Measurements from ENCODE around the gene COL6A2.
"Not testable (repeated sequence)": the region's sequence is repeated elsewhere in the genome, so short reads cannot be mapped to it uniquely, and the experiment has no call there.

The COL6A2 gene

GRCh38 chr21:46079352-46080170 is 18.4 kb upstream of the COL6A2 start:
- no peak for DNase-seq (ENCODE audit: low spot score)

GRCh38 chr21:46080171-46081021 is 17.5 kb upstream of the COL6A2 start:
- DNase-seq (ENCODE audit: low spot score) = no peak

- no peak for DNase-seq (ENCODE audit: low spot score)
These were observed 16.7 kb upstream of the COL6A2 start for GRCh38 chr21:46081022-46081861.

GRCh38 chr21:46081862-46082712 is 15.8 kb upstream of the COL6A2 start:
- DNase-seq (ENCODE audit: low spot score) = no peak

- DNase-seq (ENCODE audit: low spot score) = no peak
These were observed 15.3 kb upstream of the COL6A2 start for GRCh38 chr21:46082713-46082962.

GRCh38 chr21:46082963-46083790 is 14.7 kb upstream of the COL6A2 start:
- no peak for DNase-seq (ENCODE audit: low spot score)

GRCh38 chr21:46083791-46084561 is 13.9 kb upstream of the COL6A2 start:
- no peak for DNase-seq (ENCODE audit: low spot score)

- no peak for DNase-seq (ENCODE audit: low spot score)
These were observed 13.2 kb upstream of the COL6A2 start for GRCh38 chr21:46084709-46085108.

- DNase-seq (ENCODE audit: low spot score) = not testable (repeated sequence)
These were observed 12.7 kb upstream of the COL6A2 start for GRCh38 chr21:46085259-46085658.

GRCh38 chr21:46087641-46088040 is 10.3 kb upstream of the COL6A2 start:
- no peak for DNase-seq (ENCODE audit: low spot score)

- DNase-seq (ENCODE audit: low spot score) = no peak
These were observed 9.7 kb upstream of the COL6A2 start for GRCh38 chr21:46088189-46088588.

GRCh38 chr21:46089285-46089684 is 8.6 kb upstream of the COL6A2 start:
- DNase-seq (ENCODE audit: low spot score) = no peak

GRCh38 chr21:46091118-46091517 is 6.8 kb upstream of the COL6A2 start:
- no peak for DNase-seq (ENCODE audit: low spot score)

- no peak for DNase-seq (ENCODE audit: low spot score)
These were observed 6.3 kb upstream of the COL6A2 start for GRCh38 chr21:46091631-46092025.

- DNase-seq (ENCODE audit: low spot score) = no peak
These were observed 5.7 kb upstream of the COL6A2 start for GRCh38 chr21:46092026-46092764.

GRCh38 chr21:46092811-46093667 is 4.9 kb upstream of the COL6A2 start:
- no peak for DNase-seq (ENCODE audit: low spot score)

- DNase-seq (ENCODE audit: low spot score) = no peak
These were observed 4.1 kb upstream of the COL6A2 start for GRCh38 chr21:46093668-46094400.
